ENCODE data around the gene CAMLG.
A peak's percentile ranks its signal among the peaks of the same experiment; 100 is the strongest.

The CAMLG gene

DNA sequence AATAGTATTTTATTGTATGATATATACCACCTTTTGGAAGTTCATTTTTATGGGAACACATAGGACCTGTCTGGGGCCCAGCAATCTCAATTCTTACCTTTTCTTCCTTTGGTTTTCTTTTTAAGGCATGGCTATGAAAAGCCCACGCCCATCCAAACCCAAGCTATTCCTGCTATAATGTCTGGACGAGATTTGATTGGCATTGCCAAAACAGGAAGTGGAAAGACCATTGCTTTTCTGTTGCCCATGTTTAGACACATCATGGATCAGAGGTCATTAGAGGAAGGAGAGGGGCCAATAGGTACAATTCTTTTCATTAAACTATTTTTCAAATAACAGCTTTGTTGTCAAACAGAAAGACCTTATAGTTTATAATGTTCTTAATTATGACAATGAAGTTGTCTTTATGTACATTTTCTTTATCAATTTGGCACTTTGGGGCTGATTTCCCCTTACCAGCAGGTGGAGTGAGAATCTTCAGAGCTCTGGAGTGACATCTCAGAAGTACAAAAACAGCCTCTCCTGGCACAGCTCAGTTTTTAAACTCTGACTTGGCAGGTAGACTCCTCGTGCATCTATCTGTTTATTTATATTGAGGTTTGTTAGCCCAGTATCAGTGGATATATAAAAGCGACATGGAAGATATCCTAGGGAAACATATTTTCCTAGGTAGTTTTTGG, 46.0 kb downstream of the CAMLG start:
- DNase-seq (ENCODE audit: low spot score) = peak; percentile 17

DNA sequence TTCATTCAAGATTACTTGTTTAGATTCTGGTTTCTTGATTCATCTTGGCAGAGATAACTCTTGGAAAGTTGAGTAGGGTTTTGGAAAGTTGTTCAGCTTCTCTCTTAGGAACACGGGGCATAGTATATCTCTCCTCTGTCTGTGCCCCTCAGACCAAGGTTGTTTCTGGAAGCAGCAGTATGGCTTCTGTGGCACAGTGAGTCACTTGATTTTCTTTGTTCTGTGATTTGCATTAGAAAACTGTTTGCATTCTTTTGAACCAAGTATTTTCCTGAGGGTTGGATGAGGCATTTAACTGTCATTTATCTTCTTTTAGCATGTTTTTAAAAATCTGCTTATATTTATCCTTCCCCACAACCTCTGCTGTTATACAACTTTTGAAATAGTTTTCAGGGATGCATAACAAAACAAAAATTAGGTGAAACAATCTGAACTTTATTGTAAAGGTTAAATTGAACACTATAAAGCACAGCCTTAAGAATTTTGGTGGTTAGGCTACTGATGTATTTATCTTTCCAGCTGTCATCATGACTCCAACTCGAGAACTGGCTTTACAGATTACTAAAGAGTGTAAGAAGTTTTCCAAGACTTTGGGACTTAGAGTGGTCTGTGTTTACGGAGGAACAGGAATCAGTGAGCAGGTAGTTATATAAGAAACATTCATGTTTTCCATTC, 46.7 kb downstream of the CAMLG start:
- no peak for DNase-seq (ENCODE audit: low spot score)

DNA sequence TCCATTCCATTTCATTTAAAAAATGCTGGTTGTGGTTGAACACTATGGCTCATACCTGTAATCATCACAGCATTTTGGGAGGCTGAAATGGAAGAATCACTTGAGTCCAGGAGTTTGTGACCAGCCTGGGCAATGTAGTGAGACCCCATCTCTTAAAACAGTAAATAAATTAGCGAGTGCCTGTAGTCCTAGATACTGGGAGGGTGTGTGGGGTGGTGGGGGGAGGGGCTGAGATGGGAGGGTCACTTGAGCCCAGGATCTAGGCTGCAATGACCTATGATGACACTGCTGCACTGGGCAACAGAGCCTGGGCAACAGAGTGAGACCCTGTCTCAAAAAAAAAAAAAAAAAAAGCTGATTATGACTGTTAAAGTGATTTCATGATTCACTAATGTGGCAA, 49.3 kb downstream of the CAMLG start:
- no peak for DNase-seq (ENCODE audit: low spot score)

DNA sequence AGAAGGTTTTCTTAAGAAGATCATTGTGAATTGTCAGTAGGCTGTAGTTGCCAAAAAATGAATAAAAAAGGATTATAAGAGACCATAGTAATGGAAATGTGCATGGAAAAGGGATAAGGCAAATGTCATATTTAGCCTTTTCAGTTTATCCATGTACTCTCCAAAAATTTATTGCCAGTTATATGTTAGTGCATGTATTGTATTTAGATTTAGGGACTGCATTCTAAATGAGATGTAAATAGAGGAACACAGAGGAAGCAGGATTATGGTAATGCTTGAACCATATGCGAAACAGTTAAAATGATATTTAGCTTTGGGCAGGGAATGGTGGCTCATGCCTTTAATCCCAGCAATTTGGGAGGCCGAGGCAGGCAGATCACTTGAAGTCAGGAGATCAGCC, 53.2 kb downstream of the CAMLG start:
- DNase-seq (ENCODE audit: low spot score) = no peak

DNA sequence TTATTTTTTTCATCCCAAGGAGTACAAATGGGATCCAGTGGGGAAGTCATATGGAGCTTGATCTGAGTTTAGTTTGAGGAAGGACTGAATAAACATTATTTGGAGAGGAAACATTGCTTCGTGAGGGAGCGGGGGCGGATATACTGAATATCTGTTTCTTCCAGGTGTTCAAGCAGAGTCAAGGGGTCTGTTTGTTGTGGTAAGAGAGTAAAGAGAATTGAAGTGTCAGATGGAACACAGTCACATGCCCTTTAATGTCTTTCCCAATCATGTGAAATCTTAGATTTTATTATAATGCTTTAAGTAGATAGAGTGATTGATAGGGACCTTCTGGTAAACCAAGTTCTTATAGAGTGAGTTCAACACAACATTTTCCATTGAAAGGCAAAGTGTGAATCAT, 53.9 kb downstream of the CAMLG start:
- DNase-seq (ENCODE audit: low spot score) = no peak

DNA sequence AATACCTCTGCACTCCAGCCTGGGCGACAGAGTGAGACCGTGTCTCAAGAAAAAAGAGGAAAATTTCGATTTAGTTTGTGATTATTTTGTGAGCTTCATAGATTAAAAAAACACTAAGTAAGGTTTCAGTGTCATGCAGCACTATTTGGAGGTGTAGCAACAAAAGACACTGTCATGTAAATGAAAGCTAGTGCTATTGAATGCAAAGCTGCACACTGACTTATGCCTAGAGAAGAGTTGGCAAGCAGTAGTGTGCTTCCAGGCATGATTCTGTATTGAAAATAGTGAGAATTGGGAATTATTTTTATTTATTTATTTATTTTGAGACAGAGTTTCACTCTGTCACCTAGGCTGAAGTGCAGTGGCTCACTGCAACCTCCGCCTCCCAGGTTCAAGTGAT, 54.8 kb downstream of the CAMLG start:
- DNase-seq (ENCODE audit: low spot score) = no peak

DNA sequence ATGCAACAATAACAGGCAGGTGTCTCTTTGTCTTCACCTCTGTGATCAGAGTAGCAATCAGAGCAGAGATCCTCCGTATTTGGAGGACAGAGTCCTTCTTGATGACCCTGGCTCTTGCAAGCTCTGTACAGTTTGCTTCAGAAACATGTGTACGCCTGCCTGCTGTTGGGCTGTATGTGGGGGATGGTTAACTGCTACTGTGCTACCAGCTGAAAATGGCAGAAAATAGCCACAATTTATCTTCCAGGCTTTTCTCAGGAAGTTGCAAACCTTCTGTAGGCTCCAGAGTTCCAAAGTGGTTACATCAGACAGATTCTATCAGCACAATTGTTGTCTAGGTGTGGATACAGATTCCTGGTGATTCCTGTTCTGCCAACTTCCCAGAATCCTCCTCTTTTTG, 55.7 kb downstream of the CAMLG start:
- no peak for DNase-seq (ENCODE audit: low spot score)

DNA sequence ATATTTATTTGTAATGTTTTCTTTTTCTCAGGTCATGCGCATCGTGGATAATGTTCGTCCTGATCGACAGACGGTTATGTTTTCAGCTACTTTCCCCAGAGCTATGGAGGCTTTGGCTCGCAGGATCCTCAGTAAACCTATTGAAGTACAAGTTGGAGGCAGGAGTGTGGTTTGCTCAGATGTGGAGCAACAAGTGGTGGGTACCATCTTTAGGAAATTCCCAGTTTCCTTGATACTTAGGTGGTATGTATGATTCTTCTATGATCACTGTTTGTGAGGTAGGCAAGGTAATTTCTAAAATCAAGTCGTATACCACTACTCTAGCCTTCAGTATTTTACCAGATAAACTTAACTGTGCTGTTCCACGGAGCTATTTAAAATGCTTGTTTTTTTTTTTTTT, 56.5 kb downstream of the CAMLG start:
- no peak for DNase-seq (ENCODE audit: low spot score)

DNA sequence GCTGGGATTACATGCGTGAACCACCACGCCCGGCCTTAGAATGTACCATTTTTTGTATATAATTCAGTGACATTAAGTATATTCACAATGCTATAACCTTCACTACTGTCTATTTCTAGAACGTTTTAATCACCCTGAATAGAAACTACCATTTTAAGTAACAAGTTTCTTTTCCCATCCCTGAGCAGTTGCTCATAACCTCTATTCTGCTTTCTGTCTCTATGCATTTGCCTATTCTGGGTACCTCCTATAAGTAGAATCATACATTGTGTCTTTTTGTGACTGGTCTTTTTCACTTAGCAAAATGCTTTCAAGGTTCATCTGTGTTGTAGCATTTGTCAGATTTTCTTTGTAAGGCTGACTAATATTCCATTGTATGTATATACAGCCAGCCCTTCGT, 60.1 kb downstream of the CAMLG start:
- no peak for DNase-seq (ENCODE audit: low spot score)
